SU-DHL-6 (cell line): ENCODE data around the gene ALK.

ENCODE experiments used
- CTCF ChIP-seq: fragments of 200-600 bp; sonication (generic); IDR thresholded peaks from one replicate; pipeline ENCODE4 v1.5.1; 2017; ENCODE audit warnings: antibody characterized with exemption, mild to moderate bottlenecking, low read length, moderate library complexity; ENCODE audit not compliant: insufficient read depth, poor library complexity, severe bottlenecking
- EZH2phosphoT487 ChIP-seq: fragments of 200-600 bp; sonication (generic), shearing (Covaris generic); conservative IDR thresholded peaks from 2 replicates; pipeline ENCODE4 v1.6.1; 2018; ENCODE audit warnings: mild to moderate bottlenecking, antibody characterized with exemption, low read length, moderate library complexity, mixed read lengths

GRCh38 chr2:29373870-29374269 lies 547.5 kb downstream of the ALK start:
- TF ChIP-seq CTCF (no peak), EZH2phosphoT487 (no peak)
